H9 (cell line): Measurements from ENCODE around the gene PEG3. TPM values are rescaled to one million over a fixed set of nuclear protein-coding genes. Genes with fewer than 3 reads are reported as not detected.

ENCODE experiments used
- DNase-seq: peaks from one replicate; pipeline ENCODE4 v3.0.0-alpha.2; 2017
- H2AFZ ChIP-seq: one replicate; pipeline ENCODE4 v1.6.1; 2013; ENCODE audit warnings: mild to moderate bottlenecking, low read length, control low read depth, moderate library complexity
- H2AK5ac ChIP-seq: 2 replicates; pipeline ENCODE4 v1.6.1; 2013; ENCODE audit warnings: low read length, control low read depth, mixed read lengths; ENCODE audit not compliant: insufficient read length
- H2BK120ac ChIP-seq: one replicate; pipeline ENCODE4 v1.6.1; 2013; ENCODE audit warnings: low read depth, mild to moderate bottlenecking, low read length, control low read depth, inconsistent platforms; ENCODE audit not compliant: poor library complexity, severe bottlenecking
- H2BK12ac ChIP-seq: 2 replicates; pipeline ENCODE4 v1.6.1; 2013; ENCODE audit warnings: low read length, control low read depth, mixed read lengths, low read depth; ENCODE audit not compliant: insufficient read length
- H2BK15ac ChIP-seq: 2 replicates; pipeline ENCODE4 v1.6.1; 2013; ENCODE audit warnings: low read depth, low read length, control low read depth
- H2BK20ac ChIP-seq: one replicate; pipeline ENCODE4 v1.6.1; 2013; ENCODE audit warnings: low read depth, mild to moderate bottlenecking, low read length, control low read depth, inconsistent platforms; ENCODE audit not compliant: poor library complexity, severe bottlenecking
- H2BK5ac ChIP-seq: 2 replicates; pipeline ENCODE4 v1.6.1; 2013; ENCODE audit warnings: low read length, control low read depth, mixed read lengths; ENCODE audit not compliant: insufficient read length
- H3K14ac ChIP-seq: 2 replicates; pipeline ENCODE4 v1.6.1; 2013; ENCODE audit warnings: low read length, control low read depth; ENCODE audit not compliant: insufficient read depth
- H3K18ac ChIP-seq: 2 replicates; pipeline ENCODE4 v1.6.1; 2013; ENCODE audit warnings: low read depth, mild to moderate bottlenecking, mixed read lengths, low read length, control low read depth; ENCODE audit not compliant: insufficient read length
- H3K23ac ChIP-seq: 2 replicates; pipeline ENCODE4 v1.6.1; 2013; ENCODE audit warnings: low read length, control low read depth, mixed read lengths, low read depth; ENCODE audit not compliant: insufficient read length
- H3K23me2 ChIP-seq: 2 replicates; pipeline ENCODE4 v1.6.1; 2013; ENCODE audit warnings: low read depth, mild to moderate bottlenecking, mixed read lengths, low read length, control low read depth; ENCODE audit not compliant: insufficient read length, poor library complexity, severe bottlenecking
- H3K27ac ChIP-seq: 2 replicates; pipeline ENCODE4 v1.5.1; 2013; ENCODE audit warnings: low read length, control low read depth, mixed read lengths, low read depth; ENCODE audit not compliant: insufficient read length
- H3K27me3 ChIP-seq: 2 replicates; pipeline ENCODE4 v1.6.1; 2013; ENCODE audit warnings: low read length, control low read depth, inconsistent platforms; ENCODE audit not compliant: insufficient read depth
- H3K4ac ChIP-seq: 2 replicates; pipeline ENCODE4 v1.6.1; 2013; ENCODE audit warnings: low read depth, mild to moderate bottlenecking, control low read depth, inconsistent platforms, low read length, moderate library complexity
- H3K4me1 ChIP-seq: 2 replicates; pipeline ENCODE4 v1.6.1; 2013; ENCODE audit warnings: low read length, control low read depth, inconsistent platforms; ENCODE audit not compliant: insufficient read depth
- H3K4me2 ChIP-seq: 2 replicates; pipeline ENCODE4 v1.6.1; 2013; ENCODE audit warnings: low read length, control low read depth, mixed read lengths; ENCODE audit not compliant: insufficient read length, insufficient read depth
- H3K56ac ChIP-seq: 2 replicates; pipeline ENCODE4 v1.6.1; 2013; ENCODE audit warnings: low read depth, mild to moderate bottlenecking, mixed read lengths, low read length, control low read depth; ENCODE audit not compliant: insufficient read length
- H3K79me1 ChIP-seq: 2 replicates; pipeline ENCODE4 v1.6.1; 2013; ENCODE audit warnings: low read depth, mild to moderate bottlenecking, moderate library complexity, low read length, control low read depth, inconsistent platforms; ENCODE audit not compliant: insufficient read depth, poor library complexity, severe bottlenecking
- H3K79me2 ChIP-seq: 2 replicates; pipeline ENCODE4 v1.6.1; 2013; ENCODE audit warnings: low read length, control low read depth, inconsistent platforms; ENCODE audit not compliant: insufficient read depth
- H3K9ac ChIP-seq: 2 replicates; pipeline ENCODE4 v1.6.1; 2013; ENCODE audit warnings: low read length, control low read depth, mixed read lengths; ENCODE audit not compliant: insufficient read length; ENCODE audit errors: extremely low read depth
- H3K9me3 ChIP-seq: one replicate; pipeline ENCODE4 v1.6.1; 2013; ENCODE audit warnings: low read depth, low read length, inconsistent platforms; ENCODE audit not compliant: control insufficient read depth
- H3T11ph ChIP-seq: one replicate; pipeline ENCODE4 v1.6.1; 2013; ENCODE audit warnings: mild to moderate bottlenecking, low read length, control low read depth, inconsistent platforms
- H4K20me1 ChIP-seq: one replicate; pipeline ENCODE4 v1.6.1; 2013; ENCODE audit not compliant: control insufficient read depth, insufficient read length, insufficient read depth
- H4K5ac ChIP-seq: 2 replicates; pipeline ENCODE4 v1.6.1; 2013; ENCODE audit warnings: low read depth, mild to moderate bottlenecking, mixed read lengths, low read length, control low read depth; ENCODE audit not compliant: insufficient read length
- H4K8ac ChIP-seq: replicated peaks from 2 replicates; pipeline ENCODE4 v1.6.1; 2013; ENCODE audit warnings: low read length, control low read depth, mixed read lengths, low read depth; ENCODE audit not compliant: insufficient read length
- H4K91ac ChIP-seq: 2 replicates; pipeline ENCODE4 v1.6.1; 2013; ENCODE audit warnings: low read depth, mild to moderate bottlenecking, moderate library complexity, mixed read lengths, low read length, control low read depth; ENCODE audit not compliant: insufficient read length
- H3K27ac Mint-ChIP-seq, 3 experiments: 2 replicates in 2 of 3; 3 replicates in 1 of 3; pipeline ENCODE4 v1.8.0; 2020 to 2021; ENCODE audit warnings: mixed read lengths in 3 of 3, mild to moderate bottlenecking in 1 of 3, moderate library complexity in 1 of 3
- H3K27me3 Mint-ChIP-seq: 2 replicates; pipeline ENCODE4 v1.8.0; 2021; ENCODE audit warnings: low read depth, mild to moderate bottlenecking, moderate library complexity, mixed read lengths
- H3K36me3 Mint-ChIP-seq, 3 experiments: 2 replicates in 2 of 3; 3 replicates in 1 of 3; pipeline ENCODE4 v1.8.0; 2020 to 2021; ENCODE audit warnings: low read depth in 3 of 3, mixed read lengths in 3 of 3; ENCODE audit not compliant: insufficient read depth in 1 of 3
- H3K4me1 Mint-ChIP-seq, 2 experiments: 2 replicates each; pipeline ENCODE4 v1.8.0; 2020; ENCODE audit warnings: mixed read lengths in 2 of 2
- H3K4me3 Mint-ChIP-seq, 2 experiments: 2 replicates in 1 of 2; 3 replicates in 1 of 2; pipeline ENCODE4 v1.8.0; 2020 to 2021; ENCODE audit warnings: mild to moderate bottlenecking in 2 of 2, mixed read lengths in 2 of 2, moderate library complexity in 1 of 2
- H3K9me3 Mint-ChIP-seq, 2 experiments: 2 replicates in 1 of 2; 3 replicates in 1 of 2; pipeline ENCODE4 v1.8.0; 2020; ENCODE audit warnings: mild to moderate bottlenecking in 2 of 2, mixed read lengths in 2 of 2, moderate library complexity in 1 of 2
- WGBS: extraction: QIAGEN DNeasy Blood & Tissue Kit; methylation state at CpG from one replicate; pipeline ENCODE4 v1.1.7; 2013; ENCODE audit warnings: missing lambda C conversion rate, low lambda C conversion rate, mixed read lengths; ENCODE audit not compliant: insufficient read length; ENCODE audit errors: extremely low coverage; 5-methylcytosine and 5-hydroxymethylcytosine counted together
- total RNA-seq: library from RNA; stranded (reverse); gene quantifications from 2 replicates; pipeline ENCODE4 v1.2.1, GENCODE V29; 2021
- TF ChIP-seq, protein P1 (sequence below): fragments of 200-600 bp; sonication (generic); conservative IDR thresholded peaks from 3 replicates; pipeline ENCODE4 v1.8.0; 2021; ENCODE audit warnings: antibody characterized with exemption, mild to moderate bottlenecking

The PEG3 gene
- total RNA-seq, 1 experiment from 2014 or later, result not detected

DNA sequence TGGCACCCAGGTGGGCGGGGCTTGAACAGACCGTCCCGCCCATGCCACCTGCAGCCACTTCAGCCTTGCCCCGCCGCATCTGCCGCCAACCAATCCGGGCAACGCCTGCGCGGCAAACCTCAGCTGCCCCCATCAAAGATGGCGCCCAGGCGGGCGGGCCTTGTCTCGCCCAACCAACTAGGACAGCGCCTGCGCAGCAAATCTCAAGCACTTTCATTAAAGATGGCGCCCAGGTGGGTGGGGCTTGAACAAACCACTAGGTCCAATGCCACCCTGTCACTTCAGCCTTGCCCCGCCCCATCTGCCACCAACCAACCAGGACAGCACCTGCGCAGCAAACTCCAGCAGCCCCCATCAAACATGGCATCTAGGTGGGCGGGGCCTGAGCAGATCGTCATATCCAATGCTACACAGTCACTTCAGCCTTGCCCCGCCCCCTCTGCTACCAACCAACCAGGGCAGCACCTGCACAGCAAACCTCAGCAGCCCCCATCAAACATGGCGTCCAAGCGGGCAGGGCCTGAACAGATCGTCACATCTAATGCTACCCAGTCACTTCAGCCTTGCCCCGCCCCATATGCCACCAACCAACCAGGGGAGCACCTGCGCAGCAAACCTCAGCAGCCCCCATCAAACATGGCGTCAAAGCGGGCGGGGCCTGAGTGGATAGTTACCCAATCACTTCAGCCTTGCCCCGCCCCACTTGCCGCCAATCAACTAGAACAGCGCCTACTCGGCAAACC, 1.4 kb downstream of the PEG3 start:
- no peak overlapping the region for H4K8ac ChIP-seq
- WGBS, result no CpG with 5 or more reads among the region's 34 CpGs
- no peaks in the 10 kb centered on the region for H3K4me1 ChIP-seq
- no peaks in the 10 kb centered on the region for H3K27me3 ChIP-seq
- no peak overlapping the region for H2BK15ac ChIP-seq
- H2BK120ac ChIP-seq, result no peak overlapping the region
- H3K4me2 ChIP-seq, result no peak overlapping the region
- Mint-ChIP-seq H3K36me3 (peaks cover 22 to 37% (median 33%) of the 10 kb centered on the region in 3 experiments), H3K9me3 (peaks cover 69 to 70% of the 10 kb centered on the region in 2 experiments), H3K4me1 (no peaks in the 10 kb centered on the region), H3K27me3 (peaks cover 5% of the 10 kb centered on the region), H3K27ac (no peak overlapping the region), H3K4me3 (no peak overlapping the region)
- DNase-seq, result no peak
- no peaks in the 10 kb centered on the region for H4K20me1 ChIP-seq
- no peak overlapping the region for H2BK12ac ChIP-seq
- TF ChIP-seq, protein P1, sequence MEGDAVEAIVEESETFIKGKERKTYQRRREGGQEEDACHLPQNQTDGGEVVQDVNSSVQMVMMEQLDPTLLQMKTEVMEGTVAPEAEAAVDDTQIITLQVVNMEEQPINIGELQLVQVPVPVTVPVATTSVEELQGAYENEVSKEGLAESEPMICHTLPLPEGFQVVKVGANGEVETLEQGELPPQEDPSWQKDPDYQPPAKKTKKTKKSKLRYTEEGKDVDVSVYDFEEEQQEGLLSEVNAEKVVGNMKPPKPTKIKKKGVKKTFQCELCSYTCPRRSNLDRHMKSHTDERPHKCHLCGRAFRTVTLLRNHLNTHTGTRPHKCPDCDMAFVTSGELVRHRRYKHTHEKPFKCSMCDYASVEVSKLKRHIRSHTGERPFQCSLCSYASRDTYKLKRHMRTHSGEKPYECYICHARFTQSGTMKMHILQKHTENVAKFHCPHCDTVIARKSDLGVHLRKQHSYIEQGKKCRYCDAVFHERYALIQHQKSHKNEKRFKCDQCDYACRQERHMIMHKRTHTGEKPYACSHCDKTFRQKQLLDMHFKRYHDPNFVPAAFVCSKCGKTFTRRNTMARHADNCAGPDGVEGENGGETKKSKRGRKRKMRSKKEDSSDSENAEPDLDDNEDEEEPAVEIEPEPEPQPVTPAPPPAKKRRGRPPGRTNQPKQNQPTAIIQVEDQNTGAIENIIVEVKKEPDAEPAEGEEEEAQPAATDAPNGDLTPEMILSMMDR, result no peak
- H3K23me2 ChIP-seq, result no peaks in the 10 kb centered on the region
- H3K4ac ChIP-seq, result no peak overlapping the region
- H4K91ac ChIP-seq, result no peak overlapping the region
- H3K14ac ChIP-seq, result no peak overlapping the region
- H2BK20ac ChIP-seq, result no peak overlapping the region
- no peak overlapping the region for H3T11ph ChIP-seq
- H3K56ac ChIP-seq, result no peak overlapping the region
- no peak overlapping the region for H3K18ac ChIP-seq
- H2BK5ac ChIP-seq, result no peak overlapping the region
- no peaks in the 10 kb centered on the region for H3K79me1 ChIP-seq
- H4K5ac ChIP-seq, result no peak overlapping the region
- no peaks in the 10 kb centered on the region for H3K79me2 ChIP-seq
- no peak overlapping the region for H2AK5ac ChIP-seq
- no peak overlapping the region for H2AFZ ChIP-seq
- no peak overlapping the region for H3K23ac ChIP-seq
- H3K27ac ChIP-seq, result no peak overlapping the region
- peaks cover 81% of the 10 kb centered on the region for H3K9me3 ChIP-seq
- no peak overlapping the region for H3K9ac ChIP-seq
